PC-3 (cell line): ENCODE results near the gene MDGA2. TPM values are rescaled to one million over a fixed set of nuclear protein-coding genes. Genes with fewer than 3 reads are reported as not detected.

Experiments
- ATAC-seq: fragments of 200-7000 bp; cut with Tn5 transposase; 2 replicates; pipeline ENCODE4 v1.9.1; 2020; ENCODE audit warnings: mild to moderate bottlenecking, moderate library complexity
- BruUV-seq: library from RNA; stranded (reverse); fragments of 400-500 nt; replicated peaks from 2 replicates; lab custom pipeline; 2021; lab: Mats Ljungman, UMichigan
- CTCF ChIA-PET: fragments of 300-600 bp; sonication (Branson Sonifier 250); formaldehyde crosslinking; loops from one replicate; lab custom pipeline; 2022; ENCODE audit warnings: antibody characterized with exemption; lab: Charles Lee
- POLR2A ChIA-PET: fragments of 300-600 bp; sonication (Branson Sonifier 250); formaldehyde crosslinking; loops from one replicate; lab custom pipeline; 2022; ENCODE audit warnings: antibody characterized with exemption; ENCODE audit not compliant: unreplicated experiment; lab: Charles Lee
- DNase-seq: peaks from one replicate; pipeline ENCODE4 v3.0.0-alpha.2; 2015
- H2AFZ ChIP-seq: fragments of 300-600 bp; sonication (generic); 2 replicates; pipeline ENCODE4 v1.6.0; 2016; ENCODE audit warnings: antibody characterized with exemption, low read length
- H3F3A ChIP-seq: fragments of 300-600 bp; sonication (generic); one replicate; pipeline ENCODE4 v1.6.0; 2017; ENCODE audit warnings: antibody characterized with exemption, low read length, control low read depth, mild to moderate bottlenecking; ENCODE audit not compliant: unreplicated experiment
- H3K27ac ChIP-seq: fragments of 300-600 bp; sonication (generic); 2 replicates; pipeline ENCODE4 v1.5.1; 2016; ENCODE audit warnings: mild to moderate bottlenecking, low read length
- H3K27me3 ChIP-seq: fragments of 300-600 bp; sonication (generic); 2 replicates; pipeline ENCODE4 v1.6.1; 2016; ENCODE audit warnings: low read length, mixed read lengths
- H3K36me3 ChIP-seq: fragments of 300-600 bp; sonication (generic); 2 replicates; pipeline ENCODE4 v1.6.1; 2016; ENCODE audit warnings: low read depth, mixed run types, low read length, mixed read lengths
- H3K4me1 ChIP-seq: fragments of 300-600 bp; sonication (generic); 2 replicates; pipeline ENCODE4 v1.5.1; 2016; ENCODE audit warnings: low read length; ENCODE audit not compliant: insufficient read depth
- H3K4me2 ChIP-seq: fragments of 300-600 bp; sonication (generic); 2 replicates; pipeline ENCODE4 v1.6.0; 2016; ENCODE audit warnings: low read length
- H3K4me3 ChIP-seq: fragments of 300-600 bp; sonication (generic); 2 replicates; pipeline ENCODE4 v1.5.1; 2016; ENCODE audit warnings: mild to moderate bottlenecking, low read length, mixed read lengths
- H3K79me2 ChIP-seq: fragments of 300-600 bp; sonication (generic); 2 replicates; pipeline ENCODE4 v1.6.1; 2017; ENCODE audit warnings: low read length, mixed read lengths
- H3K9ac ChIP-seq: fragments of 300-600 bp; sonication (generic); 2 replicates; pipeline ENCODE4 v1.6.0; 2016; ENCODE audit warnings: mild to moderate bottlenecking, low read length
- H3K9me2 ChIP-seq: fragments of 300-600 bp; sonication (generic); replicated peaks from 2 replicates; pipeline ENCODE4 v1.6.1; 2016; ENCODE audit warnings: mixed run types, low read length, mixed read lengths
- H3K9me3 ChIP-seq: fragments of 300-600 bp; sonication (generic); 2 replicates; pipeline ENCODE4 v1.6.1; 2016; ENCODE audit warnings: low read length, mixed read lengths
- H4K20me1 ChIP-seq: fragments of 300-600 bp; sonication (generic); 2 replicates; pipeline ENCODE4 v1.6.1; 2016; ENCODE audit warnings: low read length, mixed read lengths
- CTCF ChIP-seq: fragments of 300-600 bp; sonication (generic); conservative IDR thresholded peaks from 2 replicates; pipeline ENCODE4 v1.5.1; 2017; ENCODE audit warnings: antibody characterized with exemption, low read depth, mild to moderate bottlenecking, low read length
- EZH2 ChIP-seq: fragments of 300-600 bp; sonication (generic); IDR thresholded peaks from one replicate; pipeline ENCODE4 v1.6.1; 2017; ENCODE audit warnings: antibody characterized with exemption, mild to moderate bottlenecking, low read length; ENCODE audit not compliant: unreplicated experiment
- EZH2phosphoT487 ChIP-seq: fragments of 300-600 bp; sonication (generic); IDR thresholded peaks from 2 replicates; pipeline ENCODE4 v1.6.1; 2018; ENCODE audit warnings: mild to moderate bottlenecking, antibody characterized with exemption, low read length, borderline replicate concordance
- intact Hi-C: fragments of 100-400 bp; cut with micrococcal nuclease; formaldehyde crosslinking; loops from 2 replicates; pipeline ENCODE4 v1.9.0; 2023
- total RNA-seq: library from RNA; depleted of rRNA; stranded (reverse); fragments of >200 nt; gene quantifications from 2 replicates; pipeline ENCODE4 v1.2.3, GENCODE V29; 2014

Gene MDGA2
- total RNA-seq, 1 experiment from 2014 or later: 0.04 TPM

- no peaks in the 10 kb centered on the region for H3K9me3 ChIP-seq
- POLR2A ChIA-PET: no interaction called here
- intact Hi-C loops: no loop called here
Observed at GRCh38 chr14:47390831-47391504, 284.4 kb downstream of the MDGA2 start.

DNA sequence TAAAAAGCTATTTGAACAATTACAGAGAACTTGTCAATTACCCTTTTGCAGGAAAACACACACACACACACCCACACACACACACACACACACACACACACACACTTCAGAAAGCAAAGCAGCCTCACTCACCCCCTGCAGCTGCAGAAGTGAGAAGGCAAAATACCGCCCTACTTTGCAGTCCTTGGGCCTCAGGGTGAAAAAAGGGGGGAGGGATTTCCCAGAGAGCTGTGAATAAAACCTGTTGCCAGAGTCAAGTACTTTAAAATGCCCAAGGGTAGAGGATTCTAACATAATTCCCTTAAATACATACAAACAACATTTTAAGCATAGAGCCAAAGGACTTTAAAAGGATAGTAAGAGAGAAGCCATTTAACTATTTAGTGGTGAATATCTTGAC lies 285.9 kb downstream of the MDGA2 start:
- Histone ChIP-seq H3K9me2 (no peaks in the 10 kb centered on the region), H3K79me2 (no peaks in the 10 kb centered on the region), H4K20me1 (no peaks in the 10 kb centered on the region), H2AFZ (no peak overlapping the region), H3K4me1 (no peaks in the 10 kb centered on the region), H3K36me3 (no peaks in the 10 kb centered on the region), H3K4me2 (no peak overlapping the region), H3K27ac (no peak overlapping the region), H3F3A (no peaks in the 10 kb centered on the region), H3K9me3 (no peaks in the 10 kb centered on the region), H3K4me3 (no peak overlapping the region), H3K27me3 (peaks cover 20% of the 10 kb centered on the region), H3K9ac (no peak overlapping the region)
- POLR2A ChIA-PET: no interaction called here
- CTCF ChIA-PET: no interaction called here
- no TSS peak for BruUV-seq
- intact Hi-C loops: no loop called here
- ATAC-seq (no peak), DNase-seq (no peak)
- TF ChIP-seq EZH2 (no peak), EZH2phosphoT487 (no peak), CTCF (no peak)

More at GRCh38 chr14:47390831-47391504, 284.4 kb downstream of the MDGA2 start:
- Histone ChIP-seq H3K4me1 (no peaks in the 10 kb centered on the region), H3K27me3 (peaks cover 20% of the 10 kb centered on the region), H2AFZ (no peak overlapping the region), H3K4me3 (no peak overlapping the region), H3K4me2 (no peak overlapping the region), H4K20me1 (no peaks in the 10 kb centered on the region), H3F3A (no peaks in the 10 kb centered on the region), H3K27ac (no peak overlapping the region), H3K9me2 (no peaks in the 10 kb centered on the region), H3K9ac (no peak overlapping the region), H3K36me3 (no peaks in the 10 kb centered on the region), H3K79me2 (no peaks in the 10 kb centered on the region)
- CTCF ChIA-PET: no interaction called here
- no peak for ATAC-seq
- TF ChIP-seq EZH2phosphoT487 (no peak), CTCF (no peak), EZH2 (no peak)
- no peak for DNase-seq
- BruUV-seq: no TSS peak

DNA sequence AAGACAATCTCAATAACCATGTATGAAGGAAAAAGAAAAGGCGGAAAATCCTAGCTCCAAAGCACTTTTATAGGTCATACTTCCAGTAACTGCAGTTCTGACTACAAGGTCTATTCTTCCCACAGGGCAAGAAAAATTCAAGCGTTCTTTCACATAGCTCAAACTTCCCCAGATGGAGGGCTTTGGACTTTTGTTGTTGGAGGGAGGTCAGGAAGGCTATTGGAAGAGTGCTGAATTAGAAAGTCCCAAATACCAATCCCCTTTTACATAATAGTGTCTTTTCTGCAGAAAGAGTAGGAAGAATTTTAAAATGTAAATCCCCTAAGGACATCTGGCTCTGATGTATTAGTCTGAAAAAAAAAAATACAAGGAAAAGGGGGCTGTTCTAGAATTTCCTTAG lies 309.4 kb downstream of the MDGA2 start:
- no peak overlapping the region for H3K27ac ChIP-seq
- no peak overlapping the region for H3K4me2 ChIP-seq
- TF ChIP-seq EZH2 (no peak), EZH2phosphoT487 (no peak), CTCF (no peak)
- no peaks in the 10 kb centered on the region for H4K20me1 ChIP-seq
- H3K4me1 ChIP-seq: no peaks in the 10 kb centered on the region
- no peaks in the 10 kb centered on the region for H3K9me2 ChIP-seq
- H3K36me3 ChIP-seq: no peaks in the 10 kb centered on the region
- no peak for ATAC-seq
- intact Hi-C loops: no loop called here
- ChIA-PET POLR2A (no interaction called here), CTCF (no interaction called here)
- no peak overlapping the region for H2AFZ ChIP-seq
- H3K9me3 ChIP-seq: no peaks in the 10 kb centered on the region
- H3K4me3 ChIP-seq: no peak overlapping the region
- no peak for DNase-seq
- BruUV-seq: no TSS peak
- no peak overlapping the region for H3K9ac ChIP-seq
- peaks cover 18% of the 10 kb centered on the region; the same call in 1 of the 2 replicates for H3K27me3 ChIP-seq
- no peaks in the 10 kb centered on the region for H3K79me2 ChIP-seq
- no peaks in the 10 kb centered on the region for H3F3A ChIP-seq
